ENCODE results near the gene MAF. TPM values are rescaled to one million over a fixed set of nuclear protein-coding genes. Genes with fewer than 3 reads are reported as not detected.

The MAF gene
- total and polyA plus RNA-seq, 9 of the 15 experiments (the other 6 are each of a cell fraction or from before 2014, with no cell fraction given) = 0.01 to 0.18 TPM; not detected in 7

GRCh38 chr16:79601931-79602627 lies 1.5 kb upstream of the MAF start:
- Histone ChIP-seq H3K9me3 (replicated peaks; ENCODE audit: control insufficient read depth, insufficient read depth, low read depth, low read length) (no peaks in the 10 kb centered on the region), H3K36me3 (ENCODE audit: control insufficient read depth, insufficient read depth, low read length) (no peaks in the 10 kb centered on the region), H3K4me2 (ENCODE audit: insufficient read depth, low read length) (no peak overlapping the region), H4K20me1 (replicated peaks; ENCODE audit: control insufficient read depth, insufficient read depth, low read length) (no peaks in the 10 kb centered on the region), H2AFZ (ENCODE audit: low read depth, low read length) (peak overlapping the region; percentile 19; the same call in 1 of the 2 replicates), H3K4me1 (replicated peaks in 1 of 2; ENCODE audit: control insufficient read depth in 2 of 2, insufficient read depth in 2 of 2, low read length in 2 of 2) (peaks cover 0 to 27% of the 10 kb centered on the region in 2 experiments; a peak in 3 of 5 replicates), H3K9me1 (ENCODE audit: control insufficient read depth, insufficient read depth, low read length) (no peaks in the 10 kb centered on the region), H3K27ac (ENCODE audit: extremely low read depth, low read depth, low read length) (no peak overlapping the region), H3K79me2 (ENCODE audit: control insufficient read depth, insufficient read depth, low read length) (no peaks in the 10 kb centered on the region), H3K4me3 (no peak overlapping the region), H3K27me3 (ENCODE audit: control insufficient read depth in 2 of 2, insufficient read depth in 2 of 2, low read length in 2 of 2) (peaks cover 13 to 19% of the 10 kb centered on the region in 2 experiments), H3K9ac (ENCODE audit: insufficient read depth in 1 of 2, low read depth in 2 of 2, low read length in 2 of 2) (no peak overlapping the region)
- BruUV-seq (replicated peaks) = no TSS peak
- ChIA-PET POLR2A (interaction anchor here (0.7 kb wide), 1 partner anchor 854 kb away, joined by 3 read pairs; no protein-coding TSS in a partner anchor), CTCF (ENCODE audit: low intra/inter-chr PET ratio) (interaction anchor here (0.6 to 0.7 kb wide), 2 partner anchors 161 to 697 kb away, joined by 3 to 4 read pairs; no protein-coding TSS in a partner anchor)
- peak; percentile 95 for FAIRE-seq
- intact Hi-C loops (cut with micrococcal nuclease) = loop anchor here (2.0 to 5.0 kb wide), 3 partner anchors 267 to 1099 kb away; no protein-coding TSS in a partner anchor
- ATAC-seq = peak; percentile 84
- WGBS (ENCODE audit: insufficient coverage, low coverage, missing lambda C conversion rate) = 3% methylated on average over 15 of the region's 15 CpGs
- DNase-seq (ENCODE audit: extremely low read depth in 1 of 4, low spot score in 3 of 4) = peak; percentile 60 to 76 (median 64)
- in situ Hi-C loops (cut with MboI) = no loop called here
- peak; percentile 44; the same call in 1 of the 2 replicates for TF ChIP-seq REST (IDR thresholded peaks at IDR 0.05; ENCODE audit: borderline replicate concordance)
- TF ChIP-seq REST (CRISPR knock-in tag; IDR thresholded peaks at IDR 0.05; ENCODE audit: low read depth) = no peak
- no peak for TF ChIP-seq ZNF518B (CRISPR knock-in tag; IDR thresholded peaks at IDR 0.05)
- 0 out of 2 replicates have a peak, but pooled peaks have one; percentile 22 for TF ChIP-seq MAFK (IDR thresholded peaks at IDR 0.05; ENCODE audit: low read length)
- TF ChIP-seq ZNF263 (CRISPR knock-in tag; IDR thresholded peaks at IDR 0.05; ENCODE audit: borderline replicate concordance) = no peak
- no peak for TF ChIP-seq ZNF124 (CRISPR knock-in tag; IDR thresholded peaks at IDR 0.05)
- no peak for TF ChIP-seq ZNF445 (CRISPR knock-in tag; IDR thresholded peaks at IDR 0.05; ENCODE audit: low read depth)
- TF ChIP-seq ZNF384 (IDR thresholded peaks at IDR 0.05; ENCODE audit: low read depth, low read length) = 0 out of 2 replicates have a peak, but pooled peaks have one; percentile 40
- TF ChIP-seq HDAC3 (IDR thresholded peaks at IDR 0.05; ENCODE audit: borderline replicate concordance, partially characterized antibody) = no peak
- TF ChIP-seq EP300 (IDR thresholded peaks at IDR 0.05; ENCODE audit: low read length) = 0 out of 2 replicates have a peak, but pooled peaks have one; percentile 11
